ENCODE data around the gene MAFB. TPM values are rescaled to one million over a fixed set of nuclear protein-coding genes. Genes with fewer than 3 reads are reported as not detected.
A peak's percentile ranks its signal among the peaks of the same experiment; 100 is the strongest.

The MAFB gene
- total RNA-seq, 1 experiment from 2014 or later = 0.22 TPM

DNA sequence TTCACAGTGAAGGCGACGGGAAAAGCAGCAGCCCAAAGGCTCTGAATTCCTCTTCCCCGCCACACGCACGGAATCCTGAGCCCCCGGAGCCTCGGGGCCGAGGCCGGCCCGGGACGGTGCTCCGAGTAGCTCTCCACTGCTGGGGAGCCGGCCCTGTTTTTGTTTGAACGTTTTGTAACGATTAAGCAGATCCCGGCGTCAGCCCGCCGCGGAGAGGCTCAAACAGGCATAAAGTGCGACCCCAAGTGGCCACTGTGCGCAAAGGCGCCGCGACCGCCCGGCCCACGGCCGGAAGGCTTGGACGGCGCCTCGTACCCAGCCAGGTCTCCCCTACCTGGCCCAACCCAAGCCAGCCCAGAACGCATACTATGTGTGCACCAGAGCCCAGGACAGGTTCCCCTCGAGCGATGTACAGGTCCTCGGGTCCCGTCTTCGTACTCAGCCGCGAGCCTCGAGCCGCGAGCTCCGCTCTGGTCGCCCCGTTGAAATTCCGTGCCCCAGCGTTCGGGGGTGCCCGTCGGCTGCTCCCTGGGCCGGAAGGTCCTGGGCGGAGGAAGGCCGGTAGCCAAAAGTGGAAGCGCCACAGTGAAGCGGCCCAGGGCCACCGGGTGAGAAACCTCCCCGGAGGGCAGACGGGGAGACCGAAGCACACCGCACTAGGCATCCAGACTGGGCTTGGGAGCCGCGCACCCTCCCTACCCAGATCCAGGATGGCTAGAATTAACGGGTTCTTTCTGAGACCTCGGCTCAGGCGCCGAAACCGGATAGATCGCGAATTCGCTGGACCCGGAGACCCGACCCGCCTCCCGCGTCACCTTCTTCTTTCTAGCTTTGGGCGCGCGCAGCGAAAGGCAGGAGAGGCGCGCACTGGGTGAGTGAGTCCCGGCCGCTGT lies 1.2 kb upstream of the MAFB start:
- CTCF ChIA-PET = interaction anchor here (0.7 to 1.6 kb wide), 8 partner anchors 9 to 1579 kb away, joined by 3 to 7 read pairs (median 4); no protein-coding TSS in a partner anchor
- peak overlapping the region; percentile 50 to 60 for H3K4me3 ChIP-seq (replicated peaks in 1 of 2; ENCODE audit: low read depth in 1 of 2, low read length in 2 of 2)
- H4K20me1 ChIP-seq (ENCODE audit: insufficient read depth) = no peaks in the 10 kb centered on the region
- no peaks in the 10 kb centered on the region for H3K9me3 ChIP-seq (ENCODE audit: control insufficient read depth in 1 of 2, insufficient read depth in 1 of 2, low read depth in 1 of 2, low read length in 2 of 2)
- intact Hi-C loops (cut with micrococcal nuclease) = loop anchor here (1.0 to 10.0 kb wide), 4 partner anchors 424 to 1578 kb away; no protein-coding TSS in a partner anchor
- H3K9ac ChIP-seq (ENCODE audit: low read length) = 0 out of 2 replicates have a peak overlapping the region, but pooled peaks have one; percentile 20
- DNase-seq (ENCODE audit: low read depth, low spot score) (peak; percentile 51), ATAC-seq (peak; percentile 78)
- TF ChIP-seq CEBPB (IDR thresholded peaks at IDR 0.05; ENCODE audit: low read depth) = no peak
- TF ChIP-seq, protein P1, sequence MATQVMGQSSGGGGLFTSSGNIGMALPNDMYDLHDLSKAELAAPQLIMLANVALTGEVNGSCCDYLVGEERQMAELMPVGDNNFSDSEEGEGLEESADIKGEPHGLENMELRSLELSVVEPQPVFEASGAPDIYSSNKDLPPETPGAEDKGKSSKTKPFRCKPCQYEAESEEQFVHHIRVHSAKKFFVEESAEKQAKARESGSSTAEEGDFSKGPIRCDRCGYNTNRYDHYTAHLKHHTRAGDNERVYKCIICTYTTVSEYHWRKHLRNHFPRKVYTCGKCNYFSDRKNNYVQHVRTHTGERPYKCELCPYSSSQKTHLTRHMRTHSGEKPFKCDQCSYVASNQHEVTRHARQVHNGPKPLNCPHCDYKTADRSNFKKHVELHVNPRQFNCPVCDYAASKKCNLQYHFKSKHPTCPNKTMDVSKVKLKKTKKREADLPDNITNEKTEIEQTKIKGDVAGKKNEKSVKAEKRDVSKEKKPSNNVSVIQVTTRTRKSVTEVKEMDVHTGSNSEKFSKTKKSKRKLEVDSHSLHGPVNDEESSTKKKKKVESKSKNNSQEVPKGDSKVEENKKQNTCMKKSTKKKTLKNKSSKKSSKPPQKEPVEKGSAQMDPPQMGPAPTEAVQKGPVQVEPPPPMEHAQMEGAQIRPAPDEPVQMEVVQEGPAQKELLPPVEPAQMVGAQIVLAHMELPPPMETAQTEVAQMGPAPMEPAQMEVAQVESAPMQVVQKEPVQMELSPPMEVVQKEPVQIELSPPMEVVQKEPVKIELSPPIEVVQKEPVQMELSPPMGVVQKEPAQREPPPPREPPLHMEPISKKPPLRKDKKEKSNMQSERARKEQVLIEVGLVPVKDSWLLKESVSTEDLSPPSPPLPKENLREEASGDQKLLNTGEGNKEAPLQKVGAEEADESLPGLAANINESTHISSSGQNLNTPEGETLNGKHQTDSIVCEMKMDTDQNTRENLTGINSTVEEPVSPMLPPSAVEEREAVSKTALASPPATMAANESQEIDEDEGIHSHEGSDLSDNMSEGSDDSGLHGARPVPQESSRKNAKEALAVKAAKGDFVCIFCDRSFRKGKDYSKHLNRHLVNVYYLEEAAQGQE (IDR thresholded peaks at IDR 0.05; ENCODE audit: low read depth) = no peak
- TF ChIP-seq, protein P2, sequence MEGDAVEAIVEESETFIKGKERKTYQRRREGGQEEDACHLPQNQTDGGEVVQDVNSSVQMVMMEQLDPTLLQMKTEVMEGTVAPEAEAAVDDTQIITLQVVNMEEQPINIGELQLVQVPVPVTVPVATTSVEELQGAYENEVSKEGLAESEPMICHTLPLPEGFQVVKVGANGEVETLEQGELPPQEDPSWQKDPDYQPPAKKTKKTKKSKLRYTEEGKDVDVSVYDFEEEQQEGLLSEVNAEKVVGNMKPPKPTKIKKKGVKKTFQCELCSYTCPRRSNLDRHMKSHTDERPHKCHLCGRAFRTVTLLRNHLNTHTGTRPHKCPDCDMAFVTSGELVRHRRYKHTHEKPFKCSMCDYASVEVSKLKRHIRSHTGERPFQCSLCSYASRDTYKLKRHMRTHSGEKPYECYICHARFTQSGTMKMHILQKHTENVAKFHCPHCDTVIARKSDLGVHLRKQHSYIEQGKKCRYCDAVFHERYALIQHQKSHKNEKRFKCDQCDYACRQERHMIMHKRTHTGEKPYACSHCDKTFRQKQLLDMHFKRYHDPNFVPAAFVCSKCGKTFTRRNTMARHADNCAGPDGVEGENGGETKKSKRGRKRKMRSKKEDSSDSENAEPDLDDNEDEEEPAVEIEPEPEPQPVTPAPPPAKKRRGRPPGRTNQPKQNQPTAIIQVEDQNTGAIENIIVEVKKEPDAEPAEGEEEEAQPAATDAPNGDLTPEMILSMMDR (IDR thresholded peaks at IDR 0.05 in 2 of 3, conservative IDR thresholded peaks at IDR 0.05 in 1 of 3; ENCODE audit: borderline replicate concordance in 1 of 3, insufficient read depth in 1 of 3, low read depth in 2 of 3, low read length in 2 of 3) = peak; percentile 64 to 88 (median 87)
- TF ChIP-seq EGR1 (IDR thresholded peaks at IDR 0.05; ENCODE audit: low read depth) = no peak
- peak; percentile 85 for TF ChIP-seq RAD21 (IDR thresholded peaks at IDR 0.05; ENCODE audit: low read depth)
- BruUV-seq (replicated peaks) = no TSS peak
- peak overlapping the region; percentile 99 for H3K4me2 ChIP-seq (ENCODE audit: low read length)
- RAD21 ChIA-PET (ENCODE audit: low non-redundant PET in 1 of 2, low total read pairs in 2 of 2, uncharacterized antibody in 2 of 2, unreplicated experiment in 2 of 2) = interaction anchor here in 1 of 2 experiments (0.7 kb wide), 1 partner anchor 22 kb away, joined by 3 read pairs; no protein-coding TSS in a partner anchor
- H3K27me3 ChIP-seq (ENCODE audit: insufficient read depth, low read length) = peaks cover 24% of the 10 kb centered on the region
- peaks cover 3 to 17% of the 10 kb centered on the region in 2 experiments; a peak in 3 of 4 replicates for H3K4me1 ChIP-seq (ENCODE audit: control insufficient read depth in 1 of 2, insufficient read depth in 2 of 2, low read length in 2 of 2)
- H3K27ac ChIP-seq (ENCODE audit: low read depth, low read length) = peak overlapping the region; percentile 26; the same call in 1 of the 2 replicates
- POLR2A ChIA-PET = no interaction called here
- H3K9me2 ChIP-seq (ENCODE audit: insufficient read depth) = no peaks in the 10 kb centered on the region
- no peaks in the 10 kb centered on the region for H3K36me3 ChIP-seq (ENCODE audit: control insufficient read depth in 1 of 2, insufficient read depth in 2 of 2, low read length in 2 of 2)
- no peaks in the 10 kb centered on the region for H3K79me2 ChIP-seq (ENCODE audit: insufficient read depth, low read length)
- H2AFZ ChIP-seq (ENCODE audit: low read depth, low read length, poor library complexity, severe bottlenecking) = peak overlapping the region; percentile 92
